Psoas muscle (tissue), 8 donors: ENCODE data around the gene VWA7. TPM values are rescaled to one million over a fixed set of nuclear protein-coding genes. Genes with fewer than 3 reads are reported as not detected.
"Not testable (repeated sequence)": the region's sequence is repeated elsewhere in the genome, so short reads cannot be mapped to it uniquely, and the experiment has no call there.

ENCODE experiments used
- ATAC-seq, 4 donors: fragments of 200-7000 bp; cut with Tn5 transposase; one replicate each; pipeline ENCODE4 v1.9.1; 2020; ENCODE audit warnings: moderate library complexity in 3 of 4, mild to moderate bottlenecking in 2 of 4
- DNase-seq, 2 donors: peaks; one replicate each; pipeline ENCODE4 v3.0.0-alpha.2; 2020
- H3K27ac ChIP-seq: fragments of 200-600 bp; one replicate; pipeline ENCODE4 v1.8.0; 2022
- H3K27me3 ChIP-seq, 3 donors: fragments of 200-600 bp in 1 of 3; one replicate each; pipeline versions ENCODE4 v1.6.1 to v1.8.0; 2013 to 2022; ENCODE audit warnings: low read length in 2 of 3, mild to moderate bottlenecking in 2 of 3, moderate library complexity in 1 of 3; ENCODE audit not compliant: insufficient read depth in 3 of 3
- H3K36me3 ChIP-seq, 2 donors: fragments of 200-600 bp in 1 of 2; one replicate each; pipeline versions ENCODE4 v1.6.1 to v1.8.0; 2013 to 2022; ENCODE audit warnings: low read depth in 1 of 2, mild to moderate bottlenecking in 1 of 2, moderate library complexity in 1 of 2; ENCODE audit not compliant: insufficient read depth in 1 of 2
- H3K4me1 ChIP-seq: fragments of 200-600 bp; one replicate; pipeline ENCODE4 v1.8.0; 2022
- H3K4me3 ChIP-seq: fragments of 200-600 bp; one replicate; pipeline ENCODE4 v1.8.0; 2022; ENCODE audit warnings: mild to moderate bottlenecking
- H3K9me3 ChIP-seq: fragments of 200-600 bp; one replicate; pipeline ENCODE4 v1.8.0; 2022
- CTCF ChIP-seq: fragments of 200-600 bp; IDR thresholded peaks from one replicate; pipeline ENCODE4 v1.8.0; 2022; ENCODE audit warnings: antibody characterized with exemption
- WGBS, 3 donors: extraction: QIAGEN DNeasy Blood & Tissue Kit; methylation state at CpG; one replicate each; pipeline versions ENCODE4 v1.1.6 to v1.1.7; 2013; 5-methylcytosine and 5-hydroxymethylcytosine counted together
- intact Hi-C, 2 donors: fragments of 100-400 bp; cut with DNase I; formaldehyde crosslinking; loops; one replicate each; pipeline versions ENCODE4 v1.11.0 to v1.14.2; 2022
- polyA plus RNA-seq, 3 donors: library from polyadenylated mRNA; stranded (reverse); fragments of 200-250 nt; gene quantifications; one replicate each; pipeline ENCODE4 v1.2.3, GENCODE V29; 2013
- total RNA-seq, 4 donors: library from RNA; stranded (reverse); fragmentation: NEBNext Ultra II Directional in 2 of 4; extraction: Animal tissue kit (Norgen Biotek cat#: 25700) in 2 of 4; gene quantifications; one replicate each; pipeline versions ENCODE4 v1.2.1 to v1.2.4, GENCODE V29; 2021 to 2023
- donor health status: healthy with polysubstance abuse.
- donor health status: DM: no; HTN: no; CAD: no; lungs with moderate emphysema.
- donor health status: Bipolar disorder and iron deficiency.
- donor health status: healthy.
- donor health status: DM: yes; HTN: yes; CAD: no.
- donor health status: DM: no; HTN: no; CAD: no.
- donor health status: DM: no; HTN: no; CAD: no.
- donor health status: DM: yes; HTN: yes; CAD: no.

Gene VWA7
- total and polyA plus RNA-seq, 7 donors = 0.76 to 8.0 (median 5.2) TPM

GRCh38 chr6:31794294-31794865, 17.3 kb upstream of the VWA7 start:
- no peaks in the 10 kb centered on the region for H3K9me3 ChIP-seq
- 12 to 19% (median 15%) methylated on average over 7 of the region's 7 CpGs for WGBS, 3 donors
- H3K27ac ChIP-seq = peak overlapping the region; percentile 94
- DNase-seq (no peak), ATAC-seq (peak in 1 of 4 donors; percentile 1)
- no peaks in the 10 kb centered on the region for H3K27me3 ChIP-seq
- intact Hi-C loops = loop anchor here in 1 of 2 donors (2.0 kb wide), 1 partner anchor 32 kb away; the partner anchor contains the start of gene HSPA1B
- H3K4me3 ChIP-seq = peak overlapping the region; percentile 81
- TF ChIP-seq CTCF = no peak
- peaks cover 0 to 50% of the 10 kb centered on the region in 2 donors for H3K36me3 ChIP-seq
- H3K4me1 ChIP-seq = peaks cover 19% of the 10 kb centered on the region

DNA sequence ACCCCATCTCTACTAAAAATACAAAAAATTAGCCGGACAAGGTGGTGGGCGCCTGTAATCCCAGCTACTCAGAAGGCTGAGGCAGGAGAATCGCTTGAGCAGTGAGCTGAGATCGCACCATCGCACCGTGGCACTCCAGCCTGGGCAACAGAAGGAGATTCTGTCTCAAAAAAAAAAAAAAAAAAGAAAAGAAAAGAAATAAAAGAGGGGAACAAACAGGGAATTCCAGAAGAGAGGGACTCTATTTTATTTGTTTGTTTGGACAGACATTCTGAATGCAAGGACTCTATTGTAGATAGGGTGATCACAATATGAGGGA, 16.8 kb upstream of the VWA7 start:
- Histone ChIP-seq H3K27ac (peak overlapping the region; percentile 94), H3K4me1 (peaks cover 15% of the 10 kb centered on the region), H3K4me3 (peak overlapping the region; percentile 81), H3K36me3 (peaks cover 0 to 55% of the 10 kb centered on the region in 2 donors)
- not testable (repeated sequence) for ATAC-seq, H3K27me3 ChIP-seq, DNase-seq, H3K9me3 ChIP-seq
- 83 to 89% (median 87%) methylated on average over 6 of the region's 6 CpGs for WGBS, 3 donors
- intact Hi-C loops = loop anchor here in 1 of 2 donors (2.0 kb wide), 1 partner anchor 33 kb away; the partner anchor contains the start of gene HSPA1B

DNA sequence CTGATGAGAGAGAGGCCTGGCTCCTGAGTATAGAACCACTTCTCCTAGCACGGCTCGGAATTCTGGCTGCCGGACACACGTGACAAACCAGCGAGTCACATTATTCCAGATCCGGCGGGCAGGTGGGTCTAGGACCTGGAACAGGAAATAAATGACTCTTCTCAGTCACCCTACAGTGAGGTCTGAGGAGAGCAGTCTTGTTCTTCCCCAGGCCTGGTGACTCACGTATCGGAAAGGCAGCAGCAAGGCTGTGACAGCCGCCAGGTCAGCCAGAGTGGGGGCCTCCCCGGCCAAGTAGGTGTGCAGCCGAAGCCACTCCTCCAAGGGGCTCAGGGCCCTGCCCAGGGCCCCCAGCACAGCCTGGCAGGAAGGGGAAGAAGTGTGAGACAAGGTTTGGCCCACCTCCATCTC, 15.6 kb upstream of the VWA7 start:
- WGBS, 3 donors = 86 to 91% (median 86%) methylated on average over 12 of the region's 12 CpGs
- H3K4me1 ChIP-seq = peaks cover 6% of the 10 kb centered on the region
- no peak overlapping the region for H3K4me3 ChIP-seq
- DNase-seq (no peak), ATAC-seq (no peak)
- no peak for TF ChIP-seq CTCF
- no peaks in the 10 kb centered on the region for H3K27me3 ChIP-seq
- intact Hi-C loops = no loop called here
- H3K27ac ChIP-seq = peak overlapping the region; percentile 14
- H3K36me3 ChIP-seq = peaks cover 0 to 62% of the 10 kb centered on the region in 2 donors
- H3K9me3 ChIP-seq = no peaks in the 10 kb centered on the region

- no peak for TF ChIP-seq CTCF
- WGBS, 3 donors = 79 to 93% (median 90%) methylated on average over 3 of the region's 3 CpGs
- Histone ChIP-seq H3K4me1 (peaks cover 6% of the 10 kb centered on the region), H3K9me3 (no peaks in the 10 kb centered on the region), H3K27me3 (no peaks in the 10 kb centered on the region), H3K4me3 (no peak overlapping the region), H3K36me3 (peaks cover 0 to 63% of the 10 kb centered on the region in 2 donors), H3K27ac (no peak overlapping the region)
- DNase-seq (no peak), ATAC-seq (no peak)
- intact Hi-C loops = no loop called here
These were observed 14.9 kb upstream of the VWA7 start for GRCh38 chr6:31792090-31792374.

DNA sequence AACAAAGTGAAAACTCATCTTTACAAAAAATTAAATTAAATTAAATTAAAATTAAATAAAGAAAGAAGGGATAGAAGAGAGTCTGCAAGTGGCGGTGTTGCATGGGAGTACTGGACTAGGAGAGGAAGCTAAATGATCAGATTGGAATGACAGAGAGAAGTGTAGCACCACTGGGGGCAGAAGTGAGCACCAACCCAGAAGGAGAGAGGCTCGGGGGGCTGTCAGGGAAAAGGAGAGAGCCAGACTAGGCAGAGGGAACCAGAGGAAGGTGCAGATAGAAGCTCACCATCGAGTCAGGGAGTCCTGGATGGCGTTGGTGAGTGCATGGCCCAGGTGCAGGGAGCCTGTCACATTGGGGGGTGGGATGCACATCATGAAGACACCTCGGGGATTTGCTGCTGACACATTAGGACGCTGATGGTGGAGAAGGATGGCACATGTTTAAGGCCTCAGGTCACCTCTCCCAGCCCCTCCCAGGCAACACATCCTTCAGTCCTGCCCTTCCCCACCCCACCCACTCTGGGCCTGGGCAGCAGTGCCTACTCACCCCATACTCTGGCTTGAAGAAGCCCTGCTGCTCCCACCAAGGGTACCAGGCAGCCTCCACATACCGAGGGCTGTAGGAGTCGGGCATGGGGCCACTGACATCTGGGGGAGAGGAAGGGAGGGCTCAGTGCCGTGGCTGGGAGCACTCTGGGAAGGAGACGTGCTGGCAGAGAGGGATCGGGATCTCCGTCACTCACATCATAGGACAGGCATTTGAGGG, 14.4 kb upstream of the VWA7 start:
- Histone ChIP-seq H3K9me3 (no peaks in the 10 kb centered on the region), H3K4me3 (no peak overlapping the region), H3K27me3 (no peaks in the 10 kb centered on the region), H3K36me3 (peaks cover 0 to 62% of the 10 kb centered on the region in 2 donors), H3K27ac (no peak overlapping the region), H3K4me1 (peaks cover 6% of the 10 kb centered on the region)
- peak in 1 of 4 donors; percentile 29 for ATAC-seq
- DNase-seq = no peak
- WGBS, 3 donors = 61 to 64% (median 63%) methylated on average over 10 to 12 of the region's 12 CpGs
- TF ChIP-seq CTCF = peak; percentile 46
- intact Hi-C loops = no loop called here
